H1 (cell line): ENCODE data around the gene SLIT3. TPM values are rescaled to one million over a fixed set of nuclear protein-coding genes. Genes with fewer than 3 reads are reported as not detected.
A peak's percentile ranks its signal among the peaks of the same experiment; 100 is the strongest.

ENCODE experiments used
- CHD7 ChIP-seq: fragments of 300-600 bp; sonication (generic); IDR thresholded peaks from 2 replicates; pipeline ENCODE4 v1.7.1; 2012; ENCODE audit warnings: low read length, moderate library complexity, mild to moderate bottlenecking, inconsistent platforms; ENCODE audit not compliant: insufficient replicate concordance
- SUZ12 ChIP-seq: fragments of 200-600 bp; sonication (generic); IDR thresholded peaks from 2 replicates; pipeline ENCODE4 v1.6.1; 2012; ENCODE audit warnings: mild to moderate bottlenecking, inconsistent platforms, low read length, moderate library complexity, mixed read lengths
- TAF1 ChIP-seq: IDR thresholded peaks from 2 replicates; pipeline ENCODE4 v1.6.1; 2011; ENCODE audit warnings: mild to moderate bottlenecking, low read depth, low read length
- polyA plus RNA-seq, 7 experiments: library from polyadenylated mRNA; depleted of rRNA in 3 of 7; stranded (reverse) in 5 of 7; unstranded in 2 of 7; fragments of >200 nt in 5 of 7; fragments of 200-250 nt in 2 of 7; gene quantifications; 1 replicate in 5 of 7; 2 replicates in 1 of 7; 4 replicates in 1 of 7; pipeline versions ENCODE4 v1.2.1 to v1.2.3, GENCODE V29; 2011 to 2013; ENCODE audit warnings: missing spikeins in 2 of 7, mixed read lengths in 2 of 7
- total RNA-seq: library from RNA; stranded (reverse); fragmentation: NEBNext Ultra II Directional; extraction: Animal tissue kit (Norgen Biotek cat#: 25700); gene quantifications from 2 replicates; pipeline ENCODE4 v1.2.1, GENCODE V29; 2021

Gene SLIT3
- total and polyA plus RNA-seq, 2 of the 8 experiments (the other 6 are each of a cell fraction or from before 2014, with no cell fraction given) = 1.1 to 1.2 TPM

GRCh38 chr5:169300468-169301385 is at the start of gene SLIT3 (continued):
- 0 out of 2 replicates have a peak, but pooled peaks have one; percentile 23 for TF ChIP-seq SUZ12
- 0 out of 2 replicates have a peak, but pooled peaks have one; percentile 17 for TF ChIP-seq TAF1
- TF ChIP-seq CHD7 = no peak
